ENCODE measurements around the gene FNBP1. TPM values are rescaled to one million over a fixed set of nuclear protein-coding genes. Genes with fewer than 3 reads are reported as not detected.
A peak's percentile ranks its signal among the peaks of the same experiment; 100 is the strongest.

FNBP1 gene
- total RNA-seq, 6 experiments from 2014 or later: 11.7 to 27.1 (median 15.9) TPM

DNA sequence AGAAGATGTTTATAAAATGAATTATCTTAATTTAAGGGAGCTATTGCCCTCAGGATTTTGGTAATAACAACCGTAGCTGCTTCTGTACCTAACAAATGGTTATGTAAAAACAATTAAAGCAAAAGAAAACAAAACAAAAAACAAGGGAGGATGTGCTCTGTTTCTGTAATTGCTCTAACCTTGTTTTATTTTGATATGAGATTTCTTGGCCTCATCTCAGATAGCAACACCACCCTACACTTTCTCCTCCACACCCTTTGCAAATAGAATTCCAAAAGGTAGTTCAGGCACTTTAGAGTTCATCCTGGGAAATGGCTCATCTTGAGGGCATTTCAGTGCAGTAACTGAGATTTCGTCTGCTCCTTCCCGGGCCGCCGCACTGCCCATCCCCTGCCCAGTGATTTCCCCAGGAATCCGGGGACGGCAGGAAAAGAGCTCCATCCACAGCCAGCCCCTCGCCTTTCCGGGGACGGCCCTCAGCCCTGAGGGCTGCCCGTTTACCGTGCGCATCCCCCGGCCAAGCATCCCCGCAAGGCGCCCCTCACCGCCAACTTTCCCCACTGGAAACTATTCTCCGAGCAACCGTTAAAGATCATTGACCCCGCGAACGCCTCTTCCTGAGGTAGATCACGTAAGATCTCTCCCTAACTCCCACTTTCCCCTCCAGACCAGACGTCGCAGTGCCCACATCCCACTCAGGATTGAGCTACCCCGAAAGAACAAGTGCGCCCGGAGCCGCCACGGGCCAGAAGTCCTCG is 1.2 kb downstream of the FNBP1 start:
- TF ChIP-seq, protein P1, sequence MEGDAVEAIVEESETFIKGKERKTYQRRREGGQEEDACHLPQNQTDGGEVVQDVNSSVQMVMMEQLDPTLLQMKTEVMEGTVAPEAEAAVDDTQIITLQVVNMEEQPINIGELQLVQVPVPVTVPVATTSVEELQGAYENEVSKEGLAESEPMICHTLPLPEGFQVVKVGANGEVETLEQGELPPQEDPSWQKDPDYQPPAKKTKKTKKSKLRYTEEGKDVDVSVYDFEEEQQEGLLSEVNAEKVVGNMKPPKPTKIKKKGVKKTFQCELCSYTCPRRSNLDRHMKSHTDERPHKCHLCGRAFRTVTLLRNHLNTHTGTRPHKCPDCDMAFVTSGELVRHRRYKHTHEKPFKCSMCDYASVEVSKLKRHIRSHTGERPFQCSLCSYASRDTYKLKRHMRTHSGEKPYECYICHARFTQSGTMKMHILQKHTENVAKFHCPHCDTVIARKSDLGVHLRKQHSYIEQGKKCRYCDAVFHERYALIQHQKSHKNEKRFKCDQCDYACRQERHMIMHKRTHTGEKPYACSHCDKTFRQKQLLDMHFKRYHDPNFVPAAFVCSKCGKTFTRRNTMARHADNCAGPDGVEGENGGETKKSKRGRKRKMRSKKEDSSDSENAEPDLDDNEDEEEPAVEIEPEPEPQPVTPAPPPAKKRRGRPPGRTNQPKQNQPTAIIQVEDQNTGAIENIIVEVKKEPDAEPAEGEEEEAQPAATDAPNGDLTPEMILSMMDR (IDR thresholded peaks at IDR 0.05): no peak
- TF ChIP-seq POLR2A (IDR thresholded peaks at IDR 0.05): no peak
- Histone ChIP-seq H3K36me3 (no peaks in the 10 kb centered on the region), H3K4me1 (peaks cover 0 to 15% (median 0%) of the 10 kb centered on the region in 4 donors), H3K27ac (peak overlapping the region; percentile 89 to 95 (median 93)), H3K9me3 (no peaks in the 10 kb centered on the region), H3K4me3 (peak overlapping the region; percentile 70 to 91 (median 83)), H3K27me3 (no peaks in the 10 kb centered on the region)
- WGBS (ENCODE audit: insufficient coverage, low coverage, low lambda C conversion rate, missing lambda C conversion rate): 1% methylated on average over 17 of the region's 31 CpGs
- ATAC-seq (peak in 3 of 4 donors; percentile 2 to 4 (median 3)), DNase-seq (peak; percentile 46 to 63 (median 53))
- intact Hi-C loops (cut with DNase I): no loop called here

DNA sequence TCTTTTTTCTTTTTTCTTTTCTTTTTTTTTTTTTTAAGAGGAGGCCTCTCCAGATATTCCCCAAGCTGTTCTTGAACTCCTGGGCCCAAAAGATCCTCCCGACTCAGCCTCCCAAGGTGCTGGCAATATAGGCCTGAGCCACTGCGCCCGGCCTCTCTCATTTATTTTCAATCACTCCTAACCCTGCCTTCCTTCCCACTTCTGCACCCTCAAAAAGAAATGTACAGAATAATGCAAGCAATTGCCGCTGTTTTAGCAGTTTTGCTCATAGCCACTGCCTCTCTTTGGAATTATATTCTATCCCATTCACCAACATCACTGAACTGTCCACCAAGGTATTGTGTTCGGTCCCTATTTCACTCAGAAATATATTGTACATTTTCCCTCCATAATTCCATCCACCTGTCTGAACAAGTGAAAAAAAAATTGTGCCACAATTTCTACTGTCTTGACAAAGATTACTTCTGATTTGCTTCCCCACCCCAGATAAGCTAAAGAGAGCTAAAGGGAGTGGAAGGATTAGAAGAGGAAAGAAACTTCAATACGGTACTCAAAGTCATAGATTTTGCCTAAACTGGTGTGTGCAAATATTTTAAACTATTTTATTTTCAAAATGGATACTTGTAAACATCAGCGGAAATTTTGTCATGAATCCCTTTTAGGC is 1.9 kb downstream of the FNBP1 start:
- intact Hi-C loops (cut with DNase I): no loop called here
- WGBS (ENCODE audit: insufficient coverage, low coverage, low lambda C conversion rate, missing lambda C conversion rate): 59% methylated on average over 6 of the region's 7 CpGs
- H3K27ac ChIP-seq: peak overlapping the region in 1 of 3 donors; percentile 93
- DNase-seq (no peak), ATAC-seq (no peak)
- H3K36me3 ChIP-seq: no peaks in the 10 kb centered on the region
- H3K9me3 ChIP-seq: no peaks in the 10 kb centered on the region
- peaks cover 0 to 15% (median 0%) of the 10 kb centered on the region in 4 donors for H3K4me1 ChIP-seq
- H3K4me3 ChIP-seq: peak overlapping the region in 2 of 3 donors; percentile 83 to 91
- TF ChIP-seq, protein P1 (IDR thresholded peaks at IDR 0.05): no peak
- TF ChIP-seq POLR2A (IDR thresholded peaks at IDR 0.05): no peak
- H3K27me3 ChIP-seq: no peaks in the 10 kb centered on the region

DNA sequence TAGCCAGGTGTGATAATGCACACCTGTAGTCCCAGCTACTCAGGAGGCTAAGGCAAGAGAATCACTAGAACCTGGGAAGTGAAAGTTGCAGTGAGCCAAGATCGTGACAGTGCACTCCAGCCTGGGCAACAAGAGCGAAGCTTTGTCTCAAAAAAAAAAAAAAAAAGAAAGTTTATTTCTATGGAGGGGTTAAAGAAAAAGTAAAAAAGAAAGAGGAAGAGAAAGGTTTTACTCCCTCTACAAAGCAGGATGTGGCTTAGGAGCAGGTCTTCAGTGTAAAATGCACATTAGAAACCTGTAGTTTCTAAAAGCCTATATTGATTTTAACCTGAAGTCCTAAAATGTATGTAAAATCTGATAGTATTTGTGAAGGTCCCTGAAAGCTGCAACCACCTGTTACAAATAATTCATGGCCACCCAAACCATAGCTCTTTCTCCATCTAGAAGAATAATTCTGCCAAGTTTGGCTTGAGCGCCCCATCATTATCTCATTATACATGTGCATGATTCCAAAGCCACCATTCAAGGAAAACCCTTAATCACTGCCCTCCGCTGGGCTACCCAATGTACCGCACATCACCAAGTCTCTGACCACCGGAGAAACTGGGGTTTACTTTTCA is 3.4 kb downstream of the FNBP1 start:
- intact Hi-C loops (cut with DNase I): no loop called here
- Histone ChIP-seq H3K4me1 (peaks cover 0 to 15% (median 0%) of the 10 kb centered on the region in 4 donors), H3K9me3 (no peaks in the 10 kb centered on the region), H3K36me3 (no peaks in the 10 kb centered on the region), H3K27me3 (no peaks in the 10 kb centered on the region), H3K27ac (peak overlapping the region in 1 of 3 donors; percentile 4), H3K4me3 (no peak overlapping the region)
- no peak for DNase-seq
- no peak for ATAC-seq
- WGBS (ENCODE audit: insufficient coverage, low coverage, low lambda C conversion rate, missing lambda C conversion rate): 62% methylated on average over 6 of the region's 6 CpGs
- no peak for TF ChIP-seq POLR2A (IDR thresholded peaks at IDR 0.05)
- TF ChIP-seq, protein P1 (IDR thresholded peaks at IDR 0.05): no peak

DNA sequence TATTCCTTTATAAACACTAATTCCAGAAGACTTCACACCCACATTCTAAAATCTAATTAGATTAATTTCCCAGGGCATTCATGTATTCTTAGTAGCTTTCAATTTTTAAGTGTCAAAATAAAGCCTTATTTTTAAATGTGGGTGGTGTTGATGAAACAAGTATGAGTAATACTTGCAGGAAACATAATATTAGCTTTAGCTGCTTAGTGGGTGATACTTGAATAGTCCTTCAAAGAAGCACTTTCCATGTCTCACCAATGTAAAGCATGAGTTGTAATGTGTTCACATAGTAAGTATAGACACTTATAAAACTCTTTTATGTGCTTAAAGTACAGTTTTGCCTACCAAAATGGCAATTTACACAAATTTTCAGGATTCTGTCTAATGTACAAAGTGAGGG is 6.9 kb downstream of the FNBP1 start:
- intact Hi-C loops (cut with DNase I): no loop called here
- Histone ChIP-seq H3K36me3 (no peaks in the 10 kb centered on the region), H3K27me3 (no peaks in the 10 kb centered on the region), H3K9me3 (no peaks in the 10 kb centered on the region), H3K27ac (no peak overlapping the region), H3K4me1 (peaks cover 0 to 25% (median 10%) of the 10 kb centered on the region in 4 donors), H3K4me3 (no peak overlapping the region)
- ATAC-seq (peak in 1 of 4 donors; percentile 30), DNase-seq (no peak)
- TF ChIP-seq, protein P1 (IDR thresholded peaks at IDR 0.05): no peak
- TF ChIP-seq POLR2A (IDR thresholded peaks at IDR 0.05): no peak
